Measurements from ENCODE around the gene TRIM8. TPM values are rescaled to one million over a fixed set of nuclear protein-coding genes. Genes with fewer than 3 reads are reported as not detected.

TRIM8 gene
- total RNA-seq, 4 donors from 2014 or later = 27.6 to 75.9 (median 48.8) TPM

- DNase-seq = no peak
- Histone ChIP-seq H3K9me3 (no peaks in the 10 kb centered on the region), H3K36me3 (peaks cover 0 to 7% (median 0%) of the 10 kb centered on the region in 3 donors), H3K4me1 (peaks cover 30 to 71% (median 55%) of the 10 kb centered on the region in 3 donors), H3K27me3 (no peaks in the 10 kb centered on the region), H3K4me3 (no peak overlapping the region), H3K27ac (peak overlapping the region in 3 of 4 donors; percentile 66 to 82 (median 75))
- intact Hi-C loops (cut with DNase I) = no loop called here
- TF ChIP-seq, protein P1, sequence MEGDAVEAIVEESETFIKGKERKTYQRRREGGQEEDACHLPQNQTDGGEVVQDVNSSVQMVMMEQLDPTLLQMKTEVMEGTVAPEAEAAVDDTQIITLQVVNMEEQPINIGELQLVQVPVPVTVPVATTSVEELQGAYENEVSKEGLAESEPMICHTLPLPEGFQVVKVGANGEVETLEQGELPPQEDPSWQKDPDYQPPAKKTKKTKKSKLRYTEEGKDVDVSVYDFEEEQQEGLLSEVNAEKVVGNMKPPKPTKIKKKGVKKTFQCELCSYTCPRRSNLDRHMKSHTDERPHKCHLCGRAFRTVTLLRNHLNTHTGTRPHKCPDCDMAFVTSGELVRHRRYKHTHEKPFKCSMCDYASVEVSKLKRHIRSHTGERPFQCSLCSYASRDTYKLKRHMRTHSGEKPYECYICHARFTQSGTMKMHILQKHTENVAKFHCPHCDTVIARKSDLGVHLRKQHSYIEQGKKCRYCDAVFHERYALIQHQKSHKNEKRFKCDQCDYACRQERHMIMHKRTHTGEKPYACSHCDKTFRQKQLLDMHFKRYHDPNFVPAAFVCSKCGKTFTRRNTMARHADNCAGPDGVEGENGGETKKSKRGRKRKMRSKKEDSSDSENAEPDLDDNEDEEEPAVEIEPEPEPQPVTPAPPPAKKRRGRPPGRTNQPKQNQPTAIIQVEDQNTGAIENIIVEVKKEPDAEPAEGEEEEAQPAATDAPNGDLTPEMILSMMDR (IDR thresholded peaks at IDR 0.05) = no peak
- no peak for TF ChIP-seq POLR2A (IDR thresholded peaks at IDR 0.05)
- 57 to 79% methylated on average over 8 to 9 of the region's 9 CpGs for WGBS, 2 donors
Observed at GRCh38 chr10:102676534-102677315, 32.4 kb downstream of the TRIM8 start.

DNA sequence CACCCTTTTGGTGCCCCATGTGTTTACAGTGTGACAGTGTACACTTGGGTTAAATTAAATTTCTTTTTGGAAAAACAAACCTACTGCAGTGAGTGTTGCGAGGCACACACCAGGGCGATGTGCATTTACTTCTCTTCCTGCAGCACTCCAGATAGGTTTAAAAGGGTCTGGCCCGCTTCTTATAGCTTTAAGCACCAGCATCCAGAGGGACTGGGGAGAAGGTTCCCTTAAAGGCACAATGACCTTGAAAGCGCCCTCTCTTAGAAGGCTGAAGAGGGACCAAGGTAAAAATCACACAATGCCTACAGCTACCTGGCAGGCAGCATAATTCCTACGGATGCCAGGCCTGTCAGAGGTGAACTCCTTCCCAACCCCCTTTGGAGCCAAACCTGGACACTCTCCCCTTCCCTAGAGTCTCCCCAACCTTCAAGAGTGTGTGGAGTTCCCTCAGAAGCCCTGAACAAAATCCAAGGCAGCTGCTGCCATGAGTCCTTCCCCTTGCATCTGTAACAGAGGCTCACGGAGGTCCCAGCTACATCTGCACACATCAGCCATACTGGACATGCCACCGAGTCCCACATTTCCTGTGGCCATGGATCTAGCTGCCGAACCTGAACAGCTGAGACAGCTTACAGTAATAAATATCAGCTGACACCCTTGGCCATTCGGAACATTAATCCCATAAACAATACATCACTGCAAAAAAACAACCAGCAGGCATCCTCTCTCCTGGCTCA, 33.2 kb downstream of the TRIM8 start:
- 78 to 82% methylated on average over 7 to 9 of the region's 9 CpGs for WGBS, 2 donors
- Histone ChIP-seq H3K9me3 (no peaks in the 10 kb centered on the region), H3K4me1 (peaks cover 30 to 69% (median 55%) of the 10 kb centered on the region in 3 donors), H3K27ac (peak overlapping the region in 2 of 4 donors; percentile 75 to 82), H3K27me3 (no peaks in the 10 kb centered on the region), H3K4me3 (no peak overlapping the region), H3K36me3 (peaks cover 0 to 10% (median 0%) of the 10 kb centered on the region in 3 donors)
- intact Hi-C loops (cut with DNase I) = no loop called here
- TF ChIP-seq, protein P1 (IDR thresholded peaks at IDR 0.05) = no peak
- TF ChIP-seq POLR2A (IDR thresholded peaks at IDR 0.05) = no peak
- no peak for DNase-seq

DNA sequence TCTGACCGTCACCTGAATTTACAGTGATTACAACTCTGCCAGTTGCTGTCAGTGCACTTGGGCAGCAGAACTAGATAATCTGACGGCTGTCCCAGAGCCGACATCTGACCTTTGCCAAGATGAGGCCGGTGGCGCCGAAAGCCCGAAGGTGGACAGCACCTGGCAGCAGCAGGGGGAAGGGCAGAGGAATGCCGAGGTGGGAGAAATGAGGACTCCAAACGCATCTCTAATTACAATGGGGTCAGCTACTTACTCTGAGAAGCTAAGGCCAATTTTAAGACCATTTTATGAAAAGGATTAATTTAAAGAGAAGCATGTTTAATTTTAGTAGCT, 33.8 kb downstream of the TRIM8 start:
- no peak for DNase-seq

GRCh38 chr10:102678842-102679289, 34.6 kb downstream of the TRIM8 start:
- peaks cover 24 to 55% (median 46%) of the 10 kb centered on the region in 3 donors for H3K4me1 ChIP-seq
- H3K4me3 ChIP-seq = peak overlapping the region in 1 of 4 donors; percentile 39
- WGBS, 2 donors = 6 to 9% methylated on average over 2 to 6 of the region's 9 CpGs
- H3K9me3 ChIP-seq = no peaks in the 10 kb centered on the region
- intact Hi-C loops (cut with DNase I) = no loop called here
- H3K36me3 ChIP-seq = peaks cover 0 to 14% (median 0%) of the 10 kb centered on the region in 3 donors
- DNase-seq = no peak
- H3K27me3 ChIP-seq = no peaks in the 10 kb centered on the region
- no peak for TF ChIP-seq POLR2A (IDR thresholded peaks at IDR 0.05)
- TF ChIP-seq, protein P1 (IDR thresholded peaks at IDR 0.05) = peak in 5 of 6 experiments; percentile 45 to 62 (median 54)
- peak overlapping the region in 3 of 4 donors; percentile 14 to 39 (median 15) for H3K27ac ChIP-seq

More for the DNA sequence above, 33.8 kb downstream of the TRIM8 start:
- H3K4me1 ChIP-seq = peaks cover 30 to 63% (median 55%) of the 10 kb centered on the region in 3 donors
- 88 to 93% methylated on average over 9 of the region's 9 CpGs for WGBS, 2 donors
- TF ChIP-seq, protein P1 (IDR thresholded peaks at IDR 0.05) = no peak
- TF ChIP-seq POLR2A (IDR thresholded peaks at IDR 0.05) = no peak
- no peak overlapping the region for H3K4me3 ChIP-seq
- intact Hi-C loops (cut with DNase I) = no loop called here
- peak overlapping the region in 1 of 4 donors; percentile 75 for H3K27ac ChIP-seq
- peaks cover 0 to 10% (median 0%) of the 10 kb centered on the region in 3 donors for H3K36me3 ChIP-seq
- H3K27me3 ChIP-seq = no peaks in the 10 kb centered on the region
- no peaks in the 10 kb centered on the region for H3K9me3 ChIP-seq

DNA sequence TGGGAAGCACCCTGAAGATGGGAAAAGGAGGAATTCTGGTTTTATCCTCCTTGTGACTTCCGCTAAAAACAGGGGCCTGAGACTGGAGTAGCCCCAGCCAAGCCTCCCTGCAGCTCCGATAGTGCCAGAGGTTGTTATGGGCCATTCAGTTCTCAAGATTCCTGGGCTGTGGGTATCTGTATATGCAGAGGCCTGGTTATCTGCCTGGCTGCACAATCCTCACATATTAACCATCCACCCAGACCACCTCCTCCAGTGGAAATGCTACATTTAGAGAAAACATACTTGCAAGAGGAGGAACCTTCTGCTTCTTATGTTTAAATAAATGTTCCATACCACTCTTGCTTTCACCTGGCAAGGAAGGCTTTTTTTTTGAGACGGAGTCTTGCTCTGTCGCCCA, 35.3 kb downstream of the TRIM8 start:
- H3K27me3 ChIP-seq = no peaks in the 10 kb centered on the region
- DNase-seq = no peak
- H3K9me3 ChIP-seq = no peaks in the 10 kb centered on the region
- no peak overlapping the region for H3K4me3 ChIP-seq
- TF ChIP-seq POLR2A (IDR thresholded peaks at IDR 0.05) = no peak
- TF ChIP-seq, protein P1 (IDR thresholded peaks at IDR 0.05) = no peak
- H3K4me1 ChIP-seq = peaks cover 17 to 48% (median 39%) of the 10 kb centered on the region in 3 donors
- 98 to 100% methylated on average over 4 of the region's 4 CpGs for WGBS, 2 donors
- intact Hi-C loops (cut with DNase I) = no loop called here
- peaks cover 0 to 22% (median 0%) of the 10 kb centered on the region in 3 donors for H3K36me3 ChIP-seq
- H3K27ac ChIP-seq = no peak overlapping the region
